ENCODE data around the gene RUNX1.

RUNX1 gene

GRCh38 chr21:34984356-34985058 is 64.6 kb downstream of the RUNX1 start:
- Histone ChIP-seq H2AFZ (no peak overlapping the region), H3K36me3 (ENCODE audit: control insufficient read depth, insufficient read depth, low read length) (no peaks in the 10 kb centered on the region), H3K9ac (no peak overlapping the region), H3K27ac (no peak overlapping the region), H3K27me3 (ENCODE audit: control insufficient read depth, insufficient read depth, low read length) (no peaks in the 10 kb centered on the region), H3K9me3 (ENCODE audit: control insufficient read depth, low read length) (no peaks in the 10 kb centered on the region), H3K79me2 (no peaks in the 10 kb centered on the region), H3K4me2 (ENCODE audit: low read length) (no peak overlapping the region), H3K4me3 (ENCODE audit: low read depth, low read length) (no peak overlapping the region), H3K4me1 (no peaks in the 10 kb centered on the region)
- TF ChIP-seq CTCF (IDR thresholded peaks at IDR 0.05): no peak

GRCh38 chr21:34983680-34984086 is 65.4 kb downstream of the RUNX1 start:
- TF ChIP-seq CTCF (IDR thresholded peaks at IDR 0.05): no peak
- no peak overlapping the region for H3K4me2 ChIP-seq (ENCODE audit: low read length)
- no peak overlapping the region for H3K4me3 ChIP-seq (ENCODE audit: low read depth, low read length)
- no peaks in the 10 kb centered on the region for H3K9me3 ChIP-seq (ENCODE audit: control insufficient read depth, low read length)
- H3K4me1 ChIP-seq: no peaks in the 10 kb centered on the region
- H3K36me3 ChIP-seq (ENCODE audit: control insufficient read depth, insufficient read depth, low read length): no peaks in the 10 kb centered on the region
- H3K79me2 ChIP-seq: no peaks in the 10 kb centered on the region
- no peak overlapping the region for H3K9ac ChIP-seq
- no peak overlapping the region for H3K27ac ChIP-seq
- H3K27me3 ChIP-seq (ENCODE audit: control insufficient read depth, insufficient read depth, low read length): no peaks in the 10 kb centered on the region
- no peak overlapping the region for H2AFZ ChIP-seq

- no peaks in the 10 kb centered on the region for H3K79me2 ChIP-seq
- no peaks in the 10 kb centered on the region for H3K36me3 ChIP-seq (ENCODE audit: control insufficient read depth, insufficient read depth, low read length)
- no peak overlapping the region for H2AFZ ChIP-seq
- no peak overlapping the region for H3K4me2 ChIP-seq (ENCODE audit: low read length)
- no peaks in the 10 kb centered on the region for H3K27me3 ChIP-seq (ENCODE audit: control insufficient read depth, insufficient read depth, low read length)
- no peaks in the 10 kb centered on the region for H3K9me3 ChIP-seq (ENCODE audit: control insufficient read depth, low read length)
- H3K4me3 ChIP-seq (ENCODE audit: low read depth, low read length): no peak overlapping the region
- no peaks in the 10 kb centered on the region for H3K4me1 ChIP-seq
- TF ChIP-seq CTCF (IDR thresholded peaks at IDR 0.05): no peak
- no peak overlapping the region for H3K9ac ChIP-seq
- no peak overlapping the region for H3K27ac ChIP-seq
Observed at GRCh38 chr21:34981791-34982190, 67.3 kb downstream of the RUNX1 start.

- H3K4me3 ChIP-seq (ENCODE audit: low read depth, low read length): no peak overlapping the region
- H3K27me3 ChIP-seq (ENCODE audit: control insufficient read depth, insufficient read depth, low read length): no peaks in the 10 kb centered on the region
- no peaks in the 10 kb centered on the region for H3K4me1 ChIP-seq
- H3K27ac ChIP-seq: no peak overlapping the region
- no peak for TF ChIP-seq CTCF (IDR thresholded peaks at IDR 0.05)
- no peaks in the 10 kb centered on the region for H3K36me3 ChIP-seq (ENCODE audit: control insufficient read depth, insufficient read depth, low read length)
- H2AFZ ChIP-seq: no peak overlapping the region
- no peaks in the 10 kb centered on the region for H3K9me3 ChIP-seq (ENCODE audit: control insufficient read depth, low read length)
- H3K79me2 ChIP-seq: no peaks in the 10 kb centered on the region
- no peak overlapping the region for H3K9ac ChIP-seq
- H3K4me2 ChIP-seq (ENCODE audit: low read length): no peak overlapping the region
Observed at GRCh38 chr21:34980423-34981115, 68.5 kb downstream of the RUNX1 start.
